ENCODE results near the gene ZNF600.
"Not testable (repeated sequence)": the region's sequence is repeated elsewhere in the genome, so short reads cannot be mapped to it uniquely, and the experiment has no call there.

The ZNF600 gene

GRCh38 chr19:52734331-52734892 lies 52.2 kb downstream of the ZNF600 start:
- TF ChIP-seq ZFX (IDR thresholded peaks at IDR 0.05) = 0 out of 2 replicates have a peak, but pooled peaks have one; percentile 17
- TF ChIP-seq, protein P1, sequence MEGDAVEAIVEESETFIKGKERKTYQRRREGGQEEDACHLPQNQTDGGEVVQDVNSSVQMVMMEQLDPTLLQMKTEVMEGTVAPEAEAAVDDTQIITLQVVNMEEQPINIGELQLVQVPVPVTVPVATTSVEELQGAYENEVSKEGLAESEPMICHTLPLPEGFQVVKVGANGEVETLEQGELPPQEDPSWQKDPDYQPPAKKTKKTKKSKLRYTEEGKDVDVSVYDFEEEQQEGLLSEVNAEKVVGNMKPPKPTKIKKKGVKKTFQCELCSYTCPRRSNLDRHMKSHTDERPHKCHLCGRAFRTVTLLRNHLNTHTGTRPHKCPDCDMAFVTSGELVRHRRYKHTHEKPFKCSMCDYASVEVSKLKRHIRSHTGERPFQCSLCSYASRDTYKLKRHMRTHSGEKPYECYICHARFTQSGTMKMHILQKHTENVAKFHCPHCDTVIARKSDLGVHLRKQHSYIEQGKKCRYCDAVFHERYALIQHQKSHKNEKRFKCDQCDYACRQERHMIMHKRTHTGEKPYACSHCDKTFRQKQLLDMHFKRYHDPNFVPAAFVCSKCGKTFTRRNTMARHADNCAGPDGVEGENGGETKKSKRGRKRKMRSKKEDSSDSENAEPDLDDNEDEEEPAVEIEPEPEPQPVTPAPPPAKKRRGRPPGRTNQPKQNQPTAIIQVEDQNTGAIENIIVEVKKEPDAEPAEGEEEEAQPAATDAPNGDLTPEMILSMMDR (conservative IDR thresholded peaks at IDR 0.05) = no peak
- peak overlapping the region; percentile 80 for H3K27ac ChIP-seq

GRCh38 chr19:52726051-52726450 lies 60.5 kb downstream of the ZNF600 start:
- not testable (repeated sequence) for H3K27ac ChIP-seq

DNA sequence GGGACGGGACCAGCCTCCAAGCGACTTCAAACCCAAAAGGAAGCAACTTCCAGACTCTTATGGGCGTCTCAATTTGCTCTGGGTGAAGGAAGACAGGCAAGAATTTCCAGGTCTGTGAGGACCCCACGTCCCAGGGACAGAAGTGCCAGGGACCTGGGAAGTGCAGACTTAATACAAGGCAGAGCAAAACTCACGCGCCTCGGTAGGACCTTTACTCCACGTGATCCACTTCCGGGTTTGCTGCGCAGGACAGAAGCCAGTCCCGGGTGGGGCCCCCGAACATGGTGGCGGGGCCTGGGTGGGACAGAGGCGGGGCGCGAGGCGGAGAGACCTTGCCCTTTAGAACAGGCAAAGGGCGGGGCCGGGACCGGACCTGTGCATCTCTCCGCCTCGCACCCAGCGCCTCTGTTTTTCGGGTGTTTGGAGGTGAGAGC lies 61.0 kb downstream of the ZNF600 start:
- TF ChIP-seq, protein P1 (conservative IDR thresholded peaks at IDR 0.05) = no peak
- TF ChIP-seq ZFX (IDR thresholded peaks at IDR 0.05) = no peak
- no peak overlapping the region for H3K27ac ChIP-seq

GRCh38 chr19:52724701-52725514 lies 61.7 kb downstream of the ZNF600 start:
- peak overlapping the region; percentile 2; the same call in 1 of the 2 replicates for H3K27ac ChIP-seq
- no peak for TF ChIP-seq ZFX (IDR thresholded peaks at IDR 0.05)
- TF ChIP-seq, protein P1 (conservative IDR thresholded peaks at IDR 0.05) = no peak

DNA sequence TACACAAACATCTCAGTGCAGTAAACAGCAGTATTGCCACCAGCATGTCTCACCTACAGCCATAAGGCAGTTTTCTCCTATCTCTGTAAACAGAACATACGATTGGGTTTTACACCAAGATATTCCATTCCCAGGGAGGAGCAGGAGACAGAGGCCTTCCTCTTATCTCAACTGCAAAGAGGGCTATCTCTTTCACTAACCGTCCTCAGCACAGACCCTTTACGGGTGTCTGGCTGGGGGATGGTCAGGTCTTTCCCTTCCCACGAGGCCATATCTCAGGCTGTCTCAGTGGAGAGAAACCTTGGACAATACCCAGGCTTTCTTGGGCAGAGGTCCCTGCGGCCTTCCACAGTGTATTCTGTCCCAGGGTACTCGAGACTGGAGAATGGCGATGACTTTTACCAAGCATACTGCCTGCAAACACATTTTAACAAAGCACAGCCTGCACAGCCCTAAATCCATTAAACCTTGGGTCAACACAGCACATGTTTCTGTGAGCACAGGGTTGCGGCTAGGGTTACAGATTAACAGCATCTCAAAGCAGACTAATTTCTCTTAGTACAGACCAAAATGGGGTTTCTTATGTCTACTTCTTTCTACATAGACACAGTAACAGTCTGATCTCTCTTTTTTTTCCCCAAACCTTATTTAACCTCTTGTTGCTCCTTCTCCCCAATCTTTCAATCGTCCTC lies 62.5 kb downstream of the ZNF600 start:
- H3K27ac ChIP-seq = peak overlapping the region; percentile 2; the same call in 1 of the 2 replicates

GRCh38 chr19:52722062-52723003 lies 64.3 kb downstream of the ZNF600 start:
- no peak overlapping the region for H3K27ac ChIP-seq
- no peak for TF ChIP-seq ZFX (IDR thresholded peaks at IDR 0.05)
- TF ChIP-seq, protein P1 (conservative IDR thresholded peaks at IDR 0.05) = no peak

GRCh38 chr19:52720541-52720940 lies 66.0 kb downstream of the ZNF600 start:
- not testable (repeated sequence) for H3K27ac ChIP-seq

- TF ChIP-seq, protein P1 (conservative IDR thresholded peaks at IDR 0.05) = no peak
- no peak for TF ChIP-seq ZFX (IDR thresholded peaks at IDR 0.05)
- no peak overlapping the region for H3K27ac ChIP-seq
Observed at GRCh38 chr19:52716522-52716921, 70.1 kb downstream of the ZNF600 start.

DNA sequence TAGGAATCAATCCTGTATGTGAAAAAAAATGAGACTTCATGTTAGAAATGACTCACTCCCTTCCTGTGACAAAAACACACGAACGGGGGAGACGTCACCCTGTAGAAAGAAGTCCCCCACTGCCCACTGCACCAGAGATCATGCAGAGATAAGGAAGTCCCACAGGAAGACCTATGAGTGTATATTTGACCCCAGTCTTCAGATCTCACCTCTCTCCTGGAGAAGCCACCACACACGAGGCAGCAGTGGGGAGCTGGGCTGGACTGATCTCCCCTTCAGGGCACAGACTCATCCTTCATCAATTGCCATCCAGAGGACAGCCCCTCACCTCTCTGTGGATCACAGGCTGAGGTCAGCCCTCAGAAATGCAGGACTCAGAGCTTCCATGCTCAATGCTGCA lies 70.7 kb downstream of the ZNF600 start:
- not testable (repeated sequence) for H3K27ac ChIP-seq

GRCh38 chr19:52715330-52715729 lies 71.3 kb downstream of the ZNF600 start:
- not testable (repeated sequence) for H3K27ac ChIP-seq
